GM21360 (cell line): ENCODE measurements around the gene GUCA2A.

Experiments used
- ATAC-seq: cut with Tn5 transposase; IDR thresholded peaks from one replicate; pipeline ENCODE4 v1.9.1; 2021; ENCODE audit warnings: mild to moderate bottlenecking, moderate library complexity; ENCODE audit not compliant: unreplicated experiment

The GUCA2A gene

DNA sequence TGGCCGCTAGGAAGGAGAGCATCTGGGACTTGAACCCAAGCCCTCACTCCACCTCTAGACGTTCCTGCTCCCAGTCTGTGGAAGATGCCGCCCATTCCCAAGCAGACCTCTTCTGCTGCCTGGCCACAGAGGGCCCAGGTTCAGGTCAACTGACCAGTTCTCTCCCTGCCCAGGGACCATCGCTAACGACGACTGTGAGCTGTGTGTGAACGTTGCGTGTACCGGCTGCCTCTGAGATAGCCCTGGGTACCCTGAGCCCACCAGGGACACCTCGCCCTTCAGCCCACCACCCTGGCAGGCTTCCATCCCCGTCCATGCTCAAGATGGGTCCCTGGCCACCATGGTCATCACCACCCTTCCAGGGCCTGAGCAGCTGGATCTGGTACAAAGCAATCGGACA is 9.2 kb downstream of the GUCA2A start:
- no peak for ATAC-seq

DNA sequence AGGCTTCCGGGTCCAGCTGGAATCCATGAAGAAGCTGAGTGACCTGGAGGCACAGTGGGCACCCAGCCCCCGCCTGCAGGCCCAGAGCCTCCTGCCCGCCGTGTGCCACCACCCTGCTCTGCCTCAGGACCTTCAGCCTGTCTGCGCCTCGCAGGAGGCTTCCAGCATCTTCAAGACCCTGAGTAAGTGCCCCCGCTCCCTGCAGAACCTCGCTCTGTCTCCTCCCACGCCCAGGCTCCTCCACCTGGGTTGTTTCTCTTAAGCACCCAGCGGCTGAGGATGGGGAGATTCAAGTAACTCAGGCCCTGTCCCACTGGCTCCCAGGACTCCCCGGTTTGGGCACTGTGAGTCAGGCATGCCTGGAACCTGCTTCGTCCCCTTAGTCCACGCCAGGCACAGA is 9.9 kb downstream of the GUCA2A start:
- ATAC-seq: no peak

GRCh38 chr1:42153624-42154023 is 10.9 kb downstream of the GUCA2A start:
- no peak for ATAC-seq

DNA sequence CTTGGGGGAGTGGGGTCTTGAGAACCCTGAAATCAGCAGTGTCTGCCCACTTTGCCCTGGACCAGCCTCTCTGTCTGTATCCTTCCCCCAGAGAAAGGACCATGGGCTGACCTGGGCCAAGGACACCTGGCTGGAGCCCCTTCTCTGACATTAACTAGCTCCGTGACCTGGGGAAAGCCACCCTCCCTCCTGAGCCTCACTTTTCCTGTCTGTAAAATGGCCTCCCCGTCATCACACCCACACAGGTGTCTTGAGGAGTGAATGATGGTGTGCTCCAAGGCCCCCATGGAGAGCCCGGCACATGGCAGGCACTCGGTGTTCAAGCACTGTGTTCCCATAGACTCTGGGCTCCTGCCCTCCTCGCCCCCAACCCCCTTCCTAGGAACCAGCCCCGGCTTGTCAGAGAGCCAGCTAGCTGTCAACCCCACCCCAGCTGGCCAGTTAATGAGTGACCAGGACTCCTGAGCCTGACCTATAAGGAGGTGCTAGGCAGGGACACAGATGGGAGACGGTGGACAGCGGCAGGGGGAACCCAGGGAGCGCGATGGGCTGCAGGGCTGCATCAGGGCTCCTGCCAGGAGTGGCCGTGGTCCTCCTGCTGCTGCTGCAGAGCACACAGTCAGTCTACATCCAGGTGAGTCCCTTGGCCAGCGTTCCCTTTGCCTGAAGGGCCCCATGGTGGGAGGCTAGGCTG is 11.5 kb downstream of the GUCA2A start, which contains the start of gene GUCA2B:
Gene GUCA2B, plus strand, starts transcription at position 504 of the 694 bp plus-strand sequence. Its CDS starts 41 bp downstream, at position 545.
- ATAC-seq: no peak

DNA sequence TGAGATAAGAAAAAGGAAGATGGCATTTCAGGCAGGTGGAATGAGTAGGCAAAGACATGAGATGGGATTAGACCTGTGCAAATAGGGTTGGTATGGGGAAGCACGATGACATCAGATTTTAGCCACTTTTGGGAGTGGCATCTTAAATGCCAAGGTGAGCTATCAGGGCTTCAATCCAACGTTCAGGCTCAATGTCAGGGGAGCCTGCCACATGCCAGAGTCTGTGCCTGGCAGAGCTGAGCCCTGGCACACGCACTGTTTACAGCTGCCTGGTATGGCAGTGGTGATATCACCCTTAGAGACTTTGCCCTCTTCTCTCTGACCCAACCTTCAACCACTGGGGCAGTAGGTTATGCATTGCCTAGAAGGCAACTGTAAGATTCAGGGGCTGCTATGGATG is 12.4 kb downstream of the GUCA2A start:
- ATAC-seq: no peak

- no peak for ATAC-seq
These were observed 13.9 kb downstream of the GUCA2A start for GRCh38 chr1:42150651-42151050.

DNA sequence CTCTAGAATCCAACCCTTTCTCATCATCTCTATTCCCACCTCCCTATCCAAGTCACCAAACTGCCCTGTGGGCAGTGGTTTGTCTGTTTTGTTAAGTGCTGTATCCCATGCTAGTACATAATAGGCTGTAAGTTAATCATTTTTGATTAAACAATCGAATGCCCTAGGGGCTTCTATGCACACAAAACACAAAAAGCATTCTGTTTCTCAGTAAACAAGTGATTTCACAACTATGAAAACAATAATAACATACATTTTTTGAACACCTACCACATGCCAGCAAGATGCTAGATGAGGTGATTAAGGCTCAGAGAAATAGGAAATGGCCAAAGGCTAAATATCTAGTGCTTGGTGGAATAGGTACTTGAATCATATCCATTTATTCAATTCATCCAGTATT is 16.4 kb downstream of the GUCA2A start:
- ATAC-seq: no peak

GRCh38 chr1:42146626-42147320 is 17.8 kb downstream of the GUCA2A start:
- no peak for ATAC-seq

DNA sequence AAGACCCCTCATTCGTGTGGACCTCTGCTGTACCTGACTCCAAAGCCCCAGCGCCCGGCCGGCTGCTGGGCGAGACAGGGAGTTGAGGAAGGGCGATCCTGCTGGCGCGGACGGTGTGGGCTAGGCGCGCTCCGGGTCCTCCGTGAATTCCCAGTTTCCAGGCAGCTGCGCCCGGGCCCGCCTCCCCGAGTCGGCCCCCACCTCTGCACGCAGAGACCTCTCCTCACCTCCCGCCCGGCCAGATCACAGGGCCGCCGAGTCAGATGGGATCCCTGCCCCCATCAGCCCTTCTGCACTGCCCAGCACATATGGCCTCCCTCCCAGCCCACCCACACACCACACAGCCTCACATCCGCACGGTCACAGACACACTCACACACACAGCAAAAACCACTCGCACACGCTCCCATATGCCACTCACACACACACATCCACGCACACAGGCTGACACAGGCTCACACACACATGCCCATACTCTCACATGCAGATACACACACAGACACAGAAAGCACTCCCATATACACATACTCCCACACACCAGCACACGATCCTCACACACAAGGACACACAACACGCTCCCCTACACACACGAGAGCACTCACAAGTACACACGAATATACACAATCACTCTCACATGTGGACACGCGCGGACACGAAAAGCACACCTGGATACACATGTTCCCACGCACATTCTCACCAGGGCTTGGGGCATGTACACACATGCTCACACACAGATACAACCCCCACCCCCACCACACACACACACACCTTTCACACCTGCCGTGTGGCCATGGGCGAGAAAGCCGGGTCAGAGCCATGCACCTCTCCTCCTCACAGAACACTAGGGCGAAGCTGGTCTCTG is 18.6 kb downstream of the GUCA2A start:
- no peak for ATAC-seq

GRCh38 chr1:42145389-42145716 is 19.2 kb downstream of the GUCA2A start:
- no peak for ATAC-seq

DNA sequence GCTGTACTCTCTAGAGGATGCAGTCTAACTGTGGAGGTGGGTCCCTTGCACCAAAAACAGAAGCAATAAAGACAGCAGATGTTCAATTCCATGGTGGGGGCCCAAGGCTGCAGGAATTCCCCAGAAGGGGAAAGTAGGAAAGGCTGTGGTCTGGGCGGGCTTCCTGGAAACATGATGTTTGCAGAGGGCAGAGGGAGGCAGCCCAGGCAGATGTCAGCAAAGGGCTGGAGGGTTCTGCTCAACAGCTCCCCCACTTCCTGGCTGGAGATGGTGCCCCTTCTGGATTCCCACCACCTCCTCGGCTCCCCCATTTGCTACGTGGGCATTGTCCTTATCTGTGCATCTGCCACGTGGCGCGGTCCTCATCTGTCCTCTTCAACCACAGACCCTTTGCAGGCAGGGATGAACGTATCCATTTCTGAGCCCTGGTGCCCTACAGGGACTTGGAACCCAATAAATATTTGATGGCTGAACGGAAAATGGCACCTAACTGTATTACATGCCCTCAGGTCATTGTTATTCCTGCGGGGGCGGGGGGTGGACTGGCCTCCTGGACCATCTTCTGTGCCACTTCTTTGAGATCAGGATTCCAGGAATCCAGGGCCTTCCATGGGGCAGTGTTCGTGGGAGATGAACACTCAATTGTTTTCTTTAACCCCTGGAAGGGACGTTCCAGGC is 19.7 kb downstream of the GUCA2A start:
- no peak for ATAC-seq

DNA sequence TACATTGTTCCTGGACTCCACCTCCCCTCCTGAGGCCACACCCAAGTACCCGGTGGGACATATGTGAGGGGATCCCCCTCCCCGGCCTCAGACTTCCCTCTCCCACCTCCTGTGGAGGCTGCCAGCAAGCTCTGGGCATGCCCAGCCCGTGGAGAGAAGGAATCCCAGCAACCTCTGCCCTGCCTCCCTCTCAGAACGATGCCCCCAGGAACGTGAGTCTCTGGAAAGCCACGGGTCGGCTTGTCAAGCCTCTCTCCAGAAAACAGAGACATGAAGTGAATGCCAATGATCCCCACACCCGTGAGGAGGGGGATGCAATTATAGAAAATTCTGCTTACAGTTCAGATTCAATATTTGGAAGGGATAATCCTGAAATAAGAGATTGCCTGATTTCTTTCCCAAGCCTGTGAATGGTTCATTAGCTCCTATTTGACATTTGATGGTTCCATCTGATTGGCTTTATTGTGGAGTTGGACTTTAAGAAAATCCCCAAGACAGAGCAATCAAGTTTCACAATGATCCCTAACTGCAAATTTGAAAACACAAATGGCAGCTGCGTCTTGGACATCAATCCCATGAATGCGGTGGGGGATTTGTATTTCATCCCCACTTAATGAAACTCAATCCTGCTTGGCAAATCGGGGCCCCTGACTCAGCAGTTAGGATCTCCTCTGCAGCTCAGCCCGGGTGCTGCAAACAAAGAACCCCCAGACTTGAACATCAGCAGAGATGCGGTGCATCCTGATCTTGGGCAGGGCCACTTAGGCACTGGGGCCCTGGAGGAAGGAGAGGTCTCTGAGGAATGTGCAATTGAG is 20.4 kb downstream of the GUCA2A start:
- ATAC-seq: no peak

GRCh38 chr1:42142894-42143675 is 21.5 kb downstream of the GUCA2A start:
- no peak for ATAC-seq

- no peak for ATAC-seq
These were observed 22.6 kb downstream of the GUCA2A start for GRCh38 chr1:42141978-42142377.

DNA sequence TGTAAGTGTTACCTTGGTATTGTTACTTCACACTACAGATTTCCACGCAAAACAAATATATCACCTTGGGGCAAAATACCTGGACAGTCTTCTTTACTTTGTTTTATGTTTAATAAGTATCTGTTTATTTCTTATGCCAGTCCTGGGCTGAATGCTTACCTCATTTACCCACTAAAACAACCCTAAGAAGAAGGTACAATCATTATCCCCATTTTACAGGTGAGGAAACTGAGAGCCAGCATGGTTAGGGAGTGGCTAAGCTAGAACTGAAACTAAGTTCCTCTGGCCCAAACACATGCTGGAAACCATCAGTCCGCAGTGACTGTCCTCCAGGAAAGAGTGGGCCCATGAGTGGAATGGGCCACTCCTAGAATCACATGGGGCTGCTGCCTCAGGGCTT is 24.4 kb downstream of the GUCA2A start:
- no peak for ATAC-seq

GRCh38 chr1:42139444-42139843 is 25.1 kb downstream of the GUCA2A start:
- no peak for ATAC-seq

DNA sequence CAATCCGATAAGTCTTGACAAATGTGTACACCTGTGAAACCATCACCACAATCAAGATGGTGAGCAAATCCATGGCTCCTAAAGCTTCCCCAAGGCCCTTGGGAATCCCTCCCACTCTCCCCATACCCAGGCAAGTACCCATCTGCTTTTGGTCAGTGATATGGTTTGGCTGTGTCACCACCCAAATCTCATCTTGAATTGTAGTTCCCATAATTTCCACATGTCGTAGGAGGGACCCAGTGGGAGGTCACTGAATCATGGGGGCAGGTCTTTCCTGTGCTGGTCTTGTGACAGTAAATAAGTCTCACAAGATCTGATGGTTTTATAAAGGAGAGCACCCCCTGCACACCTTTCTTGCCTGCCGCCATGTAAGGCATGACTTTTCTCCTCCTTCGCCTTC is 26.0 kb downstream of the GUCA2A start:
- ATAC-seq: no peak

GRCh38 chr1:42137766-42138165 is 26.8 kb downstream of the GUCA2A start:
- ATAC-seq: no peak

- no peak for ATAC-seq
These were observed 28.1 kb downstream of the GUCA2A start for GRCh38 chr1:42136466-42136865.

DNA sequence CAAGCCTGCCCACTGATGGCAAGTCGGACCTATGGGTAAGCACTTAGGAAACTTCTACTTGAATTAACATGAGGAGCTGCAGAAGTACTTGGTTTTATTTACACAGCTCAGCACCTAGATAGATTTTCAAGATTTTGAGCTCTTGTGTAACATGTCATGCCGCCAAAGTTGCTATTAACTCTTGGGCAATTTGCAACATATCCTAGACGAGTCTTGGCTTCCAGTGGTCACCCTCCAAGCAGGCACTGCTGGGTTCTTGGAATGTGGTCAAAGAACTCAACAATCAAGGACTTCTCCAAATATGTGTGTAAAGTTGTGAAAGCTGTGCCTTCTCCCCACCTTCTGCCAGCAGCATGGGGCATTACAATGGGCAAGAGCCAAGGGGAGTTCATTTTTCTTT is 29.1 kb downstream of the GUCA2A start:
- no peak for ATAC-seq
